Gastroesophageal sphincter (tissue), 3 donors: Measurements from ENCODE around the gene PDZD4.

ENCODE experiments used
- CTCF ChIP-seq, 4 experiments: fragments of 200-600 bp in 2 of 4; fragments of 450-650 bp in 2 of 4; sonication (generic) in 1 of 4; IDR thresholded peaks; one replicate each; pipeline ENCODE4 v1.5.1; 2017 to 2019; ENCODE audit warnings: antibody characterized with exemption in 4 of 4, mild to moderate bottlenecking in 2 of 4, moderate library complexity in 2 of 4
- POLR2A ChIP-seq, 2 donors: fragments of 450-650 bp; IDR thresholded peaks; one replicate each; pipeline ENCODE4 v1.6.1; 2017; ENCODE audit warnings: antibody characterized with exemption in 2 of 2, mild to moderate bottlenecking in 2 of 2, moderate library complexity in 1 of 2
- POLR2AphosphoS5 ChIP-seq: sonication (generic); formaldehyde crosslinking; IDR thresholded peaks from one replicate; pipeline ENCODE4 v1.6.1; 2017; ENCODE audit warnings: antibody characterized with exemption

- TF ChIP-seq CTCF (IDR thresholded peaks at IDR 0.05) (no peak), POLR2A (IDR thresholded peaks at IDR 0.05) (no peak), POLR2AphosphoS5 (no peak)
Measured at GRCh38 chrX:153805436-153805835, 24.9 kb downstream of the PDZD4 start.
